ENCODE data around the gene UNC13B. TPM values are rescaled to one million over a fixed set of nuclear protein-coding genes. Genes with fewer than 3 reads are reported as not detected.
"Not testable (repeated sequence)": the region's sequence is repeated elsewhere in the genome, so short reads cannot be mapped to it uniquely, and the experiment has no call there.

Gene UNC13B
- total RNA-seq, result 10 to 100 TPM; 27.3 to 29.1 TPM
- long read RNA-seq, donor 1, partial matches to known transcripts, result 3 of 5 reads
- long read RNA-seq, donor 1, other reads (novel, unspliced or antisense), result 2 of 5 reads
- long read RNA-seq, donor 2, partial matches to known transcripts, result 10 of 13 reads
- long read RNA-seq, donor 2, other reads (novel, unspliced or antisense), result 3 of 13 reads

DNA sequence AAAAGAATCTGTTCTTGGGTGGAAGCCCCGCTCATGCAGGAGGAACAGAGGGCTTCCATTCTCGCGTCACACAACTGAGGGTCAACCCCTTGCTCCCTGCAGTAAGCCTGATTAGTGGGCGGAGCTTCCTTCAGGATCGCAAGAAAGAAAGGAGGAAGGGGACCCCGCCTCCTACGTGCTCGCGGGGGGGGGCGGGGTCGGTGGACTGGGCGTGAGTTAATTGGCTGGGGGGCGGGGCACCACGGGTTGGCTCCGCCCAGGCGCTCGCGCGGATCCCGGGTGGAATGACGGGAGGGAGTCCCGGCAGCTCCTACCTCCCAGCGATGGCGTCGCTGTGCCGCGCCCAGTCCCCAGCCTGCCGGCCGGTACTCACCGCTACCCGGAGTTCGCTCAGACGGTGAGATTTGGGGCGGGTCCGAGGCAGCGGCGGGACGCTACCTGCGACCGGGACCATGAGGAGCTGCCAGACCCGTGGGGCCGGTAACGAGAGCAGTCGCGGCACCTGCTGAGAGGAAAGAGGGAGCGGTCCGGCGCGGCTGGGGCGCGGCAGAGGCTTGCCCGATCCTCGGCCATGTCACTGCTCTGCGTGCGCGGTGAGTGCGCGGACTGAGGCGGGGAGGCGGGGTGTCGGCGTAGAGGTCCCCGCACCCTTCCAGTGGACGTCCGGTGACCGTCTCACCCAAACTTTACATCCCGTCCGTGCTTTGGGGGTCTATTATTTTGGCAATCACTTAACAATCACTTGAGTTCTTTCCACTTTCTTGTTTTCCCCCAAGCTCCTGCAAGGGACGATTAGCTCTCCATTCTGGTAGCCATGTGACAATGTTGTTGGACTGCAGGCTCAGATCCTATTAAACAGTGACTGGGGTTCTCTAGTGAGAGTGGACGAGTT is at the start of gene UNC13B:
UNC13B (plus strand) TSS at position 297 of the 892 bp plus-strand sequence; CDS start at position 572, 275 bp downstream.
- DNase-seq (ENCODE audit: low spot score), result peak; percentile 97
- intact Hi-C loops (cut with DNase I), result no loop called here

DNA sequence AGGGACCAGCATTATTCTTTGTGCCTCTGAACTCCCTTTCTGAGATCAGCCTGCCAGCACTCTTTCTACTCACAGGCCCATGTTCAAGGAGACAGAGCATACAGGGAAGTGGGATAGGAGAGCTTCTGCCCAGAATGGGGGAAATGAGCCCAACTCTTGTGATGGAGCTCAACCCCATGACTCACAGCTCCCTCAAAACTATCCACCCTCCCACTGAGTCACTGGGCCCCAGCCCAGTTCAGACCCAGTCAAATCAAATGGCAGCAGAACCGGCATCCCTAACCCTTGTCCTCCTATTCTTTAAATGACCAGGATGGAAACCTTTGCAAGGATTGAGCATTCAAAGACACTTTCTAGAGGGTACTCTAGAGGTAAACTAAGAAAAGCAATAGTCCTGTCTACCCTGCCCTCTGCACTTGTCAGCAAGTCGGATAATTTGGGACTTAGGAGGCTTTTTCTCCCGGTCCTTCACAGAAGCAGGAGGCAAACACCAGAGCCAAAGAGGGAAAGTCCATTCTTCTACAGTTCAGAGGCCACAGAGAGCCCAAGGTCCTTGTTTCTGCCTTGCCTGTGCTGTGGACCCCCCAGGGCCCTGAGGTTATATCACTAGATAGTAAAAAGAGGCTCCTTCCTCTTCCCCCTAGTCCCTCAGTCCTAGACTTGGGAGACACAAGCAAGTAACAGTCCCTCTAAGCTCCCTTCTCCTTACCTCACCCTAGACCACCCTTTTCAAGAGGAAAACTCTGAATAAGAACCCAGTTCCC is 49.4 kb upstream of the UNC13B start:
- peak; percentile 91 for DNase-seq (ENCODE audit: low spot score)
- intact Hi-C loops (cut with DNase I), result loop anchor here in 1 of 2 donors (10.0 kb wide), 2 partner anchors 362 to 442 kb away; no protein-coding TSS in a partner anchor

- peak; percentile 95 for DNase-seq (ENCODE audit: low spot score)
- intact Hi-C loops (cut with DNase I), result loop anchor here in 1 of 2 donors (10.0 kb wide), 2 partner anchors 361 to 441 kb away; no protein-coding TSS in a partner anchor
These were observed 47.5 kb upstream of the UNC13B start for GRCh38 chr9:35114113-35114839.

DNA sequence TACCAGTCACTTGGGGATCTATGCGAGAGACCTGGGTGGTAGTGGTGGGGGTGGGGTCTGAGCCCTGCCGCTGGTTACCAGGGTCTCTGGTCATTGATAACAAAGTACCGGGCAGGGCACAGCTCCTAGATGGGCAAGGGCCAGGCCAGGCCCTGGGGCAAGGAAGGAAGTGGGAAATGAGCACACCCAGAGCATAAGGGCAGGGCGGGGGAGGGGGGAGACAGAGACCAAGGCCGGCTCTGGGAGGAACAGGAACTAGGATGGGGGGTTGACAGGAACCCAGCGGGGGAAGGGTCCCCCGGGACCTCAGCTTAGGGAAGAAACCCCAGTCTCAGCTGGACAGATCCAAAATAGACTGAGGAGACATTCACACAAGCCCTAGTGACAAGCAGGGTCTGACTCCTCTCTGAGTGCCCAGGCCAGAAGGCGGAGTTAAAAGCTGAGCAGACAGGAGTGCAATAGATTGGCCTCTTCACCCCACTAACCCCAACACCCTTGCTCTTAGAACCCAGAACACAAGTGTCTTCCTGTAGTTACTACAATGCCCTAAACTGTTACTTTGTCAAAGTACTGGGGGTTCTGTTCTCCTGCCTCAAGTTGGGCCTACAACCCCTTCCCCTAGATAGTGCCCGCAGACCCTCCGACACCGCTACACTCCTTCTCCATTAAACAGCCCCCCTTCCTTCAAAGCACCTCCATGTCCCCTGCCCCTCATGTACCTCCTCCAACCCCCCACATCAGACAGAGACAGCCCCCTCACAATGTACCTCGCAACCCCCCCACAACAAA is 46.8 kb upstream of the UNC13B start:
- peak; percentile 91 for DNase-seq (ENCODE audit: low spot score)
- intact Hi-C loops (cut with DNase I), result loop anchor here (5.0 to 10.0 kb wide), 4 partner anchors 142 to 440 kb away; no protein-coding TSS in a partner anchor

GRCh38 chr9:35115680-35116538 is 45.9 kb upstream of the UNC13B start, which contains the start of gene ATOSB:
Gene ATOSB, minus strand, starts transcription at chr9:35115862. Its CDS starts 7,588 bp downstream, at chr9:35108274.
- intact Hi-C loops (cut with DNase I), result loop anchor here (5.0 to 10.0 kb wide), 4 partner anchors 141 to 439 kb away; no protein-coding TSS in a partner anchor
- peak; percentile 99 for DNase-seq (ENCODE audit: low spot score)

DNA sequence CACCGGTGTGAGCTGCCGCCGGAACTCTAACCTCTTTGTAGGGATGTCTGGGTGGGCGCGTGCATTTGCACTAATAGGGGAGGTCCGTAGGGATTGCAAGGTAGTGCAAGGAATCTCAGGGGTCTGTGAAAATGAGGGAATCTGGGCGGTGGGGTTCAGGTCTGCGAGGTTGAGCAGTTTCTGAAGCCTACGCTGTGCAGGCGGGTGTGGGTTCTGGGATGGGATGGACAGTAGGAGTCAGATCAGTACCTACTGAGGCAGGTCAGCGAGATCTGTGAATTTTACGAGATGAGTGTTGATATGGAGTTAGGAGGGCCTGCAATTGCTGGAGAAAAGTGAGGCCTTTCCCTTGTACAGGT is 45.3 kb upstream of the UNC13B start:
- intact Hi-C loops (cut with DNase I), result loop anchor here (5.0 to 10.0 kb wide), 4 partner anchors 141 to 438 kb away; no protein-coding TSS in a partner anchor
- no peak for DNase-seq (ENCODE audit: low spot score)

- peak; percentile 97 for DNase-seq (ENCODE audit: low spot score)
- intact Hi-C loops (cut with DNase I), result loop anchor here (5.0 to 10.0 kb wide), 4 partner anchors 140 to 438 kb away; no protein-coding TSS in a partner anchor
These were observed 44.8 kb upstream of the UNC13B start for GRCh38 chr9:35116898-35117551.

DNA sequence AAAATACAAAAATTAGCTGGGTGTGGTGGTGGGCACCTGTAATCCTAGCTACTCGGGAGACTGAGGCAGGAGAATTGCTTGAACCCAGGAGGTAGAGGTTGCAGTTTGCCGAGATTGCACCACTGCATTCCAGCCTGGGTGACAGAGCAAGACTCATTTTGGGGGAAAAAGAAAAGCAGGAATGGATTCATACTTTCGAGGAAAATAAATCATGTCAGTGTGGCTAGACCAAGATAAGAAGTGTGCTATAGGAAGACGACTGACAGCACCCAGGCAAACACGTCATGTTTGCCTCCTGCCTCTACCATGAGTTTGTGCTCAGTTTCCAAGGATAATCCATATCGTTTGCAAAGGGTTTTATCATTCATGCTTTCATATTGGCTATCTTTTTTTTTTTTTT is 26.9 kb upstream of the UNC13B start:
- intact Hi-C loops (cut with DNase I), result loop anchor here in 1 of 2 donors (5.0 kb wide), 1 partner anchor 628 kb away; no protein-coding TSS in a partner anchor
- DNase-seq (ENCODE audit: low spot score), result no peak

GRCh38 chr9:35135988-35136387 is 25.8 kb upstream of the UNC13B start:
- intact Hi-C loops (cut with DNase I), result no loop called here
- no peak for DNase-seq (ENCODE audit: low spot score)

- DNase-seq (ENCODE audit: low spot score), result no peak
- intact Hi-C loops (cut with DNase I), result no loop called here
These were observed 24.9 kb upstream of the UNC13B start for GRCh38 chr9:35136866-35137265.

DNA sequence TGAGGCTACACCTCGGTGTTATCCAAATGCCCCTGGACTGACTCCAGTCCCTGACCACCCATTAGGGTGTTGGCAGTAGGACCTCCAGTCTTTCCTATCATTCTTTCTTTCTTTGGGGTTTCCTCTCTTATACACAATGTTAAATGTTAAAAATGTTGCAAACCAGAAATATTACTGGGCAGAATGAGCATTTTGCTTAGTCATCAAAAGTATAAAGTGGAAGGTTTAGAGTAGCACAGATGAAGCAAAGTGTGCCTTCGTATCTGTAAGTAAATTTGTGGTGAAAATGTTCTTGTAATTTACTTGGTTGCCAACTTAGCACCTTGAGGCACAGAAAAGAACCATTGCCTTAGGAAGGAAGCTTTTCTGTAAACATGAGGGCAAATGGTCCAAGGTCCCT is 21.7 kb upstream of the UNC13B start:
- DNase-seq (ENCODE audit: low spot score), result no peak
- intact Hi-C loops (cut with DNase I), result no loop called here

- intact Hi-C loops (cut with DNase I), result no loop called here
- DNase-seq (ENCODE audit: low spot score), result no peak
These were observed 19.8 kb upstream of the UNC13B start for GRCh38 chr9:35142037-35142436.

DNA sequence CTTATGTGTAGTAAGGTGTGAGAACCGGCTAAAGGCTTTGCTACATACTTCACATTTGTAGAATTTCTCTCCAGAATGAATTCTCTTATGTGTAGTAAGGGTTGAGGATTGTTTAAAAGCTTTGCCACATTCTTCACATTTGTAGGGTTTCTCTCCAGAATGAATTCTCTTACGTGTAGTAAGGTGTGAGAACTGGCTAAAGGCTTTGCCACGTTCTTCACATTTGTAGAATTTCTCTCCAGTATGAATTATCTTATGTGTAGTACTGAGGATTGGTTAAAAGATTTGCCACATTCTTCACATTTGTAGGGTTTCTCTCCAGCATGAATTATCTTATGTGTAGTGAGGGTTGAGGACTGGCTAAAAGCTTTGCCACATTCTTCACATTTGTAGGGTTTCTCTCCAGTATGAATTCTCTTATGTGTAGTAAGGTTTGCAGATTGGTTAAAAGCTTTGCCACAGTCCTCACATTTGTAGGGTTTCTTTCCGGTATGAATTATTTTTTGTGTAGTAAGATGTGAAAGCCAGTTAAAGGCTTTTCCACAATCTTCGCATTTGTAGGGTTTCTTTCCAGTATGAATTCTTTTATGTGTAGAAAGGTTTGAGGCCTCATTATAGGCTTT is 13.8 kb upstream of the UNC13B start:
- intact Hi-C loops (cut with DNase I), result not testable (repeated sequence)

GRCh38 chr9:35152926-35153325 is 8.9 kb upstream of the UNC13B start:
- DNase-seq (ENCODE audit: low spot score), result no peak
- intact Hi-C loops (cut with DNase I), result no loop called here

More for the DNA sequence above, 13.8 kb upstream of the UNC13B start:
- DNase-seq (ENCODE audit: low spot score), result not testable (repeated sequence)

DNA sequence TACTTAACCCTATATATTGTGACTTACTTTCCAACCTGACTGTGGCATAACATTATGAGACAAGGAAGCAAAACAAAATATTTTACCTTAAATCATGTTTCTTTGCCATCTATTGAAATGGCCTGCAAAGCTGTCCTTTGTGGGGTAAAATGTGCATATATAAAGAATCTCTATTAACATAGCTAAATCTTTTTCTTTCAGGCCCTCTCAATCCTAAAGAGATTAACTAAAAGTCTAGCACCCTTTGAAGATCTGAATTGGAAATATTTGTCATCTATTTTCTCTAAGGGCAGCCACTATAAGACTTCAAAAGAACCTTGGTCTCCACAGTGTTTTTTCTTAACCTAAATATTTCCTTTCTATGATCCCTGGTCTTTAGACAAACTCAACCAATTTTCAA is 5.0 kb upstream of the UNC13B start:
- intact Hi-C loops (cut with DNase I), result no loop called here
- DNase-seq (ENCODE audit: low spot score), result no peak

GRCh38 chr9:35157836-35158235 is 4.0 kb upstream of the UNC13B start:
- DNase-seq (ENCODE audit: low spot score); intact Hi-C loops (cut with DNase I): not testable (repeated sequence)

Data from posterior vena cava (tissue), 2 donors.